Stomach (tissue), 9 donors: Measurements from ENCODE around the gene JTB. TPM values are rescaled to one million over a fixed set of nuclear protein-coding genes. Genes with fewer than 3 reads are reported as not detected.

Experiments used
- DNase-seq, 2 donors: peaks; one replicate each; pipeline versions ENCODE4 v3.0.0 to v3.0.0-alpha.2; 2013 to 2019
- H3K27ac ChIP-seq, 5 donors: fragments of 200-600 bp in 4 of 5; sonication (generic) in 4 of 5; one replicate each; pipeline ENCODE4 v1.5.1; 2013 to 2019; ENCODE audit warnings: mild to moderate bottlenecking in 1 of 5, moderate library complexity in 1 of 5
- H3K27me3 ChIP-seq, 3 donors: fragments of 200-600 bp; sonication (generic); one replicate each; pipeline ENCODE4 v1.5.1; 2017 to 2019; ENCODE audit warnings: mixed run types in 1 of 3
- H3K36me3 ChIP-seq, 4 donors: fragments of 200-600 bp; sonication (generic); 1 replicate in 3 of 4; 2 replicates in 1 of 4; pipeline ENCODE4 v1.5.1; 2016 to 2019
- H3K4me1 ChIP-seq, 4 donors: fragments of 200-600 bp; sonication (generic); one replicate each; pipeline ENCODE4 v1.5.1; 2016 to 2019
- H3K4me3 ChIP-seq, 4 donors: fragments of 200-600 bp; sonication (generic) in 3 of 4; one replicate each; pipeline ENCODE4 v1.5.1; 2016 to 2019; ENCODE audit warnings: mild to moderate bottlenecking in 1 of 4
- H3K9me3 ChIP-seq, 4 donors: fragments of 200-600 bp; sonication (generic); one replicate each; pipeline ENCODE4 v1.5.1; 2016 to 2019
- CTCF ChIP-seq, 7 experiments: fragments of 450-650 bp in 4 of 7; fragments of 200-600 bp in 3 of 7; sonication (generic) in 3 of 7; IDR thresholded peaks; one replicate each; pipeline ENCODE4 v1.5.1; 2016 to 2019; ENCODE audit warnings: antibody characterized with exemption in 7 of 7, control low read depth in 2 of 7, mild to moderate bottlenecking in 1 of 7
- EP300 ChIP-seq: sonication (generic); formaldehyde crosslinking; IDR thresholded peaks from one replicate; pipeline ENCODE4 v1.6.1; 2017; ENCODE audit warnings: antibody characterized with exemption
- POLR2A ChIP-seq, 4 donors: fragments of 450-650 bp; IDR thresholded peaks; one replicate each; pipeline ENCODE4 v1.6.1; 2016; ENCODE audit warnings: antibody characterized with exemption in 4 of 4, control low read depth in 2 of 4, mild to moderate bottlenecking in 1 of 4, moderate library complexity in 1 of 4
- POLR2AphosphoS5 ChIP-seq, 3 donors: sonication (generic); formaldehyde crosslinking; IDR thresholded peaks; one replicate each; pipeline ENCODE4 v1.6.1; 2016; ENCODE audit warnings: antibody characterized with exemption in 3 of 3
- WGBS, 5 donors: extraction: QIAGEN DNeasy Blood & Tissue Kit in 3 of 5; methylation state at CpG; one replicate each; pipeline versions ENCODE4 v1.1.5 to v1.1.7; 2013 to 2018; 5-methylcytosine and 5-hydroxymethylcytosine counted together
- intact Hi-C: fragments of 100-400 bp; cut with DNase I; formaldehyde crosslinking; loops from one replicate; pipeline ENCODE4 v1.15.1; 2023; ENCODE audit warnings: low total_unique reads
- polyA plus RNA-seq, 3 donors: library from polyadenylated mRNA; stranded (reverse); fragments of 200-250 nt; gene quantifications; one replicate each; pipeline ENCODE4 v1.2.3, GENCODE V29; 2013
- total RNA-seq, 5 donors: library from RNA; depleted of rRNA; stranded (reverse); fragments of >200 nt; gene quantifications; one replicate each; pipeline versions ENCODE4 v1.1.0 to v1.2.3, GENCODE V29; 2014 to 2016
- donor health status: healthy with polysubstance abuse.
- donor health status: Bipolar disorder and iron deficiency.
- donor health status: healthy.

Gene JTB
- total and polyA plus RNA-seq, 8 donors = 130 to 859 (median 235) TPM

- no peaks in the 10 kb centered on the region for H3K27me3 ChIP-seq
- DNase-seq = peak; percentile 51 to 78
- intact Hi-C loops = loop anchor here (10.0 kb wide), 1 partner anchor 150 kb away; no protein-coding TSS in a partner anchor
- H3K4me1 ChIP-seq = peaks cover 9 to 38% (median 27%) of the 10 kb centered on the region in 4 donors
- H3K36me3 ChIP-seq = peaks cover 23 to 71% (median 69%) of the 10 kb centered on the region in 4 donors
- H3K27ac ChIP-seq = peak overlapping the region; percentile 91 to 100 (median 98)
- no peaks in the 10 kb centered on the region for H3K9me3 ChIP-seq
- WGBS, 5 donors = 15 to 29% (median 25%) methylated on average over 7 to 12 of the region's 12 CpGs
- no peak for TF ChIP-seq EP300
- TF ChIP-seq POLR2A (IDR thresholded peaks at IDR 0.05) = peak in 1 of 4 donors; percentile 27
- peak overlapping the region; percentile 84 to 99 (median 94) for H3K4me3 ChIP-seq
These were observed 32.2 kb downstream of the JTB start for GRCh38 chr1:153945131-153945794.

DNA sequence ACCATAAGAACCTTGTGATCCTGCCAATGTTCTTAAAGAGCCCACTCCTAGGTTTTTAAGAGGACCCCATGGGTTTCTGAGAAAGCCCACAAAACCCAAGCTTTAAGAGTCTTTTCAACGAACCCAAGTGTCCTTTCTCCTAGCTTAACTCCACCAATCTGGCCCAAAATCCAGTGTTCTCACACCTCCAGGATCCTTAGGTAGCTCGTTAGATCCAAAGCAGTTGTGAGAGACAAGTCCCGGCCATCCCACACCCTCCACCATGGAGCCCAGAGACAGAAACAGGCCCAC is 32.7 kb downstream of the JTB start:
- intact Hi-C loops = loop anchor here (10.0 kb wide), 1 partner anchor 150 kb away; no protein-coding TSS in a partner anchor
- DNase-seq = no peak
- H3K4me1 ChIP-seq = peaks cover 9 to 38% (median 27%) of the 10 kb centered on the region in 4 donors
- H3K4me3 ChIP-seq = peak overlapping the region; percentile 84 to 99 (median 94)
- no peaks in the 10 kb centered on the region for H3K27me3 ChIP-seq
- H3K9me3 ChIP-seq = no peaks in the 10 kb centered on the region
- peak overlapping the region; percentile 91 to 100 (median 98) for H3K27ac ChIP-seq
- peaks cover 27 to 71% (median 69%) of the 10 kb centered on the region in 4 donors for H3K36me3 ChIP-seq
- TF ChIP-seq CTCF (IDR thresholded peaks at IDR 0.05) (no peak), POLR2A (IDR thresholded peaks at IDR 0.05) (no peak), POLR2AphosphoS5 (IDR thresholded peaks at IDR 0.05) (no peak), EP300 (no peak)
- WGBS, 5 donors = 57 to 71% (median 63%) methylated on average over 3 of the region's 3 CpGs

DNA sequence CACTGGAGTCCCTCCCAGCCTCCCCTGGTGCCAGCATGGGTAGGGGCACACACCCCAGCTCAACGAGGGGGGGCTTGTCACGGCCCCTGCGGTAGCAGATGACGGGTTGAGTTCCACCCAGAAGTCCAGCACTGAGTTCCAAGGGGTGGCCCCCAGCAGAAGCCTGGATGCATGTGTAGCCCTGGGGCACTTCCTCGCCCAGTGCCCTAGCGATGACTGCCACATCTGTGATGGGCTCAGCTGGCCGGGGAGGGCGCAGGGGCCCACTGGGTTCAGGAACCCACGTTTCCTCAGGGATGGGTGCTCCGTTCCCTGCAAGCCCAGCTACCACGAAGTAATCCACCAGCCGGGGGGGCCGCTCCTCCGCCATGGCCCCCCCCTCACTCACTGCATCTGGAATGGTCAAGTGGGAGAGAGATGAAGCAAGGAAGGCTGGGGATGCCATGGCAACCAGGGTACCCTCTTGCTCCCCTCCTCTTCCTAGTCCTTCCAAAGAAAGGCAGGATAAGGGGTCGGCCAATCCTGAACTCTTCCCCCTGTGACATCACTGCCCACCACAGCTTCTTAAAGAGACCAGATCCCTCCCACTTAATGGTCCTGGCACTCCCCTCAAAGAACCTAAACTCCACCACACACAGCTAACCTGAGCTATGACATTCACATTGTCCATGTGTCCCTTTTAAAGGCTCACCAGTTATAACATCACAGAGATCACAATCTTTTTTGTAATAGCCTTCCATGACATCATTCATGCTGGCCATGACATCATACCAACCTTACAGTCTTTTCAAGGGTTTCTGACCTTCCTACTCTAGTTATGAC is 33.3 kb downstream of the JTB start:
- intact Hi-C loops = loop anchor here (10.0 kb wide), 1 partner anchor 149 kb away; no protein-coding TSS in a partner anchor
- no peaks in the 10 kb centered on the region for H3K9me3 ChIP-seq
- H3K4me1 ChIP-seq = peaks cover 9 to 38% (median 27%) of the 10 kb centered on the region in 4 donors
- no peak for DNase-seq
- H3K27ac ChIP-seq = peak overlapping the region in 4 of 5 donors; percentile 91 to 100 (median 99)
- H3K36me3 ChIP-seq = peaks cover 31 to 71% (median 69%) of the 10 kb centered on the region in 4 donors
- no peaks in the 10 kb centered on the region for H3K27me3 ChIP-seq
- H3K4me3 ChIP-seq = peak overlapping the region; percentile 84 to 99 (median 94)
- TF ChIP-seq POLR2AphosphoS5 (IDR thresholded peaks at IDR 0.05) (no peak), EP300 (no peak), POLR2A (IDR thresholded peaks at IDR 0.05) (no peak), CTCF (IDR thresholded peaks at IDR 0.05) (no peak)
- WGBS, 5 donors = 83 to 87% (median 86%) methylated on average over 3 to 15 of the region's 15 CpGs

DNA sequence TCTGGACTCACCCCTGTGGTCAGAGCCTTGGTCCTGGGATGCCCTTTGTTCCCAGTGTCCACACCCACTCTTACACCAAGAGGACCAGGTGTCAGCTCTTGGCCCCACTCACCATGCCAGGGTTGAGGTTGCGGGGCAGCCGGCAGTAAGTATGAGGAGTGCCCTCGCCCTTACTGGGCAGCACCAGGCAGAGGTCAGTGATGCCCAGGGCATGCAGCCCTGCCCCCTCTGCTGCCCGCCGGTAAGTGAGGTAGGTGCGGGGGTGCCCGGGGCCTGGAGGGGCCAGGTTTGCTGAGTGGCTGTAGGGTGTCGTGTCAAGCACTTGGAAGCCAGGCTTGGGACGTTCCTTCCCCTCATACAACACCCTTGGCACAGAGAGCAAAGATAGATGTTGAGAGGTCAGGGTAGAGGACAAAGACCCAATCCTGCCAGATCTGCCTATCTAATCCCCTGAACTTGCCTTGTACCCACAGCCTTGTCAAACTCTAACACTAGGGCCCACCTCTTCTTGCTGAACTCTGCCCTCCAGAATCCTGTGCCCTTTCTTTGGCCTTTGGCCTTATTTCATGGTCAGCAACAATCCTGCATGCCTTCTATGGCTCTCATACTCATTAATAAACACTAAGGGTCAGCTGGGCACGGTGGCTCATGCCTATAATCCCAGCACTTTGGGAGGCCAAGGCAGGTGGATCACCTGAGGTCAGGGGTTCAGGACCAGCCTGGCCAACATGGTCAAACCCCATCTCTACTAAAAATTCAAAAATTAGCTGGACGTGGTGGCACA is 34.5 kb downstream of the JTB start:
- Histone ChIP-seq H3K9me3 (no peaks in the 10 kb centered on the region), H3K27me3 (no peaks in the 10 kb centered on the region), H3K4me1 (peaks cover 9 to 38% (median 27%) of the 10 kb centered on the region in 4 donors), H3K27ac (no peak overlapping the region), H3K36me3 (peaks cover 32 to 70% (median 68%) of the 10 kb centered on the region in 4 donors), H3K4me3 (no peak overlapping the region)
- intact Hi-C loops = loop anchor here (10.0 kb wide), 1 partner anchor 148 kb away; no protein-coding TSS in a partner anchor
- TF ChIP-seq EP300 (no peak), POLR2AphosphoS5 (IDR thresholded peaks at IDR 0.05) (no peak), POLR2A (IDR thresholded peaks at IDR 0.05) (no peak), CTCF (IDR thresholded peaks at IDR 0.05) (no peak)
- WGBS, 5 donors = 86 to 97% (median 89%) methylated on average over 9 to 11 of the region's 11 CpGs
- no peak for DNase-seq
